ENCODE measurements around the gene UTP25.

- TF ChIP-seq EZH2 (IDR thresholded peaks at IDR 0.05; ENCODE audit: insufficient read depth, poor library complexity, severe bottlenecking), result no peak
- TF ChIP-seq EZH2phosphoT487 (IDR thresholded peaks at IDR 0.05; ENCODE audit: insufficient read depth, low read depth), result no peak
These were observed 22.4 kb upstream of the UTP25 start for GRCh38 chr1:209805341-209805781.
